HCEC 1CT (cell line): ENCODE results near the gene SLC15A3.
A peak's percentile ranks its signal among the peaks of the same experiment; 100 is the strongest.

Source experiments
- DNase-seq: peaks from one replicate; pipeline ENCODE4 v3.0.0-alpha.2; 2017

SLC15A3 gene

DNA sequence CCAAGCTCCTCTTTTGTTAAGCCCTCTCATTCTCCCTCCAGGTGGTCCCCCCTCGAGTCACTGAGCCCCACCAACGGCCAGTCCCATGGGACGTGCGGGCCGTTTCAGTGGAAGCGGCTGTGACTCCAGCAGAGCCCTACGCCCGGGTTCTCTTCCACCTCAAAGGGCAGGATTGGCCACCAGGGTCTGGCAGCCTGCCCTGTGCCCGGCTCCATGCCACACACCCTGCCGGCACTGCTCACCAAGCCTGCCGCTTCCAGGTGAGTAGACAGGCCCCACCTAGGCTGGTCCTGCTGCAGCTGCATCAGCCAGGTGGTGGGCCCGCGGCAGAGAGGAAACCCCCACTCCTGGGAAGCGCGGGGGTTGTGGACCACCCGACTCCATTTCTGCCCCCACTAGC lies 24.4 kb downstream of the SLC15A3 start:
- no peak for DNase-seq

DNA sequence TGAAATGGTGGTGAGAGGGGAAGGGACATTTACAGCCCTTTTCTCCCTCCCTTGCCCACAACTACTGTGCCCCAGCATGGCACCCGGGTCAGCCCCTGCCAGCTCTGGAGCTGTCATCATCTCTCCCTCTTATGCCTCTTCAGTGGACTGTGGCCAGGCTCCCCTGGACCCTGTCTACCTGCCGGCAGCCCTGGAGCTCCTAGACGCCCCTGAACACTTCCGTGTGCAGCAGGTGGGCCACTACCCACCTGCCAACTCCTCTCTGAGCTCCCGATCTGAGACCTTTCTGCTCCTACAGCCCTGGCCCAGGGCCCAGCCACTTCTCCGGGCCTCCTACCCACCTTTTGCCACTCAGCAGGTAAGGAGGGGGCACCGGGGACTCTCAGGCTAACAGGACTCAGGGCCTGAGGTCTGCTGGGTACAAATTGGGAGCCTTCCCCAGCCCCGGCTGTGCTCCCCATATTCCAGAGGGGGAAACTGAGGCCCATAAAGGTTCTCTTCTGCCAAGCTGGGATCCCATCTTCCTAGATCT lies 24.8 kb downstream of the SLC15A3 start:
- no peak for DNase-seq

GRCh38 chr11:60926500-60926899 lies 25.5 kb downstream of the SLC15A3 start:
- no peak for DNase-seq

DNA sequence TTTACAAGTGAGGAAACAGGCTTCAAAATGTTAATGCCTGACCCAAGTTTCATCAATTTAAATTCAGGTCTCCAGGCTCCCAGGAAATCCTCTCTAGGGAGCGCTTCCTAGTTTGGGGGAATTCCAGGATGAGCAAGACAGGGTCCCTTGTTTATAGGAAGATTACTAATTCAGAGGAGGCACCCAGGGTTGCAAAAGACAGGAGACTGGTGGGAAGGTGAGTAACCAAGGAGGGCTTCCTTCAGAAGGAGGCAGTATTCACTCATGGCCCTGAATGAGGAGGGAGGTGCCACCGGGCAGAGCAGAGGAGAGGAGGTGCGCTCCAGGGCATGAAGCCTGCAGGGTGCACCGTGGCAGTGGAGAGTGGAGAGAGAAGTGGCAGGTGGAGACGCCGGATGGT lies 26.1 kb downstream of the SLC15A3 start:
- DNase-seq, result peak; percentile 76

DNA sequence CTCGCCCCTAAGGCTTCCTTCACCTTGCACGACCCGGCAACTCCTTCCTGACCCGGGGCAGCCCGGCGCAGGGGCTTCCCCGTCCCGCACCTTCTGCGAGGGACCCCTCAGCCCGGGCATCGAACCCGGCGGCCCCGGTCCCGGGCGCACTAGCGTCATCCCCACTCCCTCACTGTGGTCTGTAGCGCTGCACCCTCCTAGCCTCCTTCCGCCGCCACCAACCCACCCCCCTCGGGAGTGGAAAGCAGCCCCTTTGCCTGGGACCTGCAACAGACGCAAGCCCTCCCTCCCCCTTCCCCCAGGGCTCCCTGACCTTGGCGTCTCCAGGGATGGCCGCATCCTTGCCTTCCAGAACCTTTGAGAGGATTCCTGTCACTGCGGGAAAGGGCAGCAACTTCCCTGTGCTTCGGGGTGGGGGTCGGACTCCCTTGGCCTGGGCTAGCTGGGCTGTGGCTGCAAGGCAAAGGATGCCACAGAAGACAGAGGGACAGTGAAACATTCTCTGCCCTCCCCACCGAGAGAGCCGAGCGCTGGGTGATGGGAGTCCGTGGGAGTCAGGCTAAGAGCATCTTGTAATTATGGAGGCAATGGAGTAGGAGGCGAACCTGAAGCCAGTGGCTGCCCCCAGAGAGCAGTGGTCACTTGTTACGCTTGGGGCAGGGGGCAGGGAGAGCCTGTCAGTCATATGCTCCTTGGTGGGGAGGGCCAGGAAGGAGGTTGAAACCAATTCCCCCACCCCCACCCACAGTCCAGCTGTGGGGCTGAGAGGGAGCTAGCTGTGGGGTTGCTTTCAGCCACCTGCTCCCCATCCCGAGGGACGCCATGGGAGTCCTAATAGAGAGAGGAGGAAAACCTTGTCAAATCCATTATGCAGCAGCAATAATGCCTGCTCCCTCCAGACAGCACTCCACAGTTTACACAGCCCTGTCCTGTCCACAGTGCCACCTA lies 26.8 kb downstream of the SLC15A3 start:
- DNase-seq, result no peak

- peak; percentile 60 for DNase-seq
These were observed 27.7 kb downstream of the SLC15A3 start, which contains the start of gene TMEM132A for GRCh38 chr11:60924110-60924905. TSS of gene TMEM132A (plus strand) at chr11:60924460. CDS start at chr11:60924634, 174 bp downstream.

DNA sequence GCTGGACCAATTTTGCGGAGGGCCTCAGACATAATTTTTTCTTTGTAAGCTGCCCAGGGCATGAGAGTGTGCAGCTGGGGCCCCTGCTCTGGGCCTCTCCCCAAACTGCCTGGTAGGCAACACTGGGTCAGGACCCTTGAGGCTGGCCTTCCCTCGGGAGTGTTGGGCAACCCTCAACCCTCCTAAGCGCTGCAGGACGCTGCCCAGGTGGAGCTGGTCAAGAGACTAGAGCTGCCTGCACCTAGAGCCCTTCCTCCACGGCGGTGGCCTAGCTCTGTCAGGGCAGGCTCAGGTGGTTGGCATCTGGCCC lies 28.2 kb downstream of the SLC15A3 start:
- no peak for DNase-seq

DNA sequence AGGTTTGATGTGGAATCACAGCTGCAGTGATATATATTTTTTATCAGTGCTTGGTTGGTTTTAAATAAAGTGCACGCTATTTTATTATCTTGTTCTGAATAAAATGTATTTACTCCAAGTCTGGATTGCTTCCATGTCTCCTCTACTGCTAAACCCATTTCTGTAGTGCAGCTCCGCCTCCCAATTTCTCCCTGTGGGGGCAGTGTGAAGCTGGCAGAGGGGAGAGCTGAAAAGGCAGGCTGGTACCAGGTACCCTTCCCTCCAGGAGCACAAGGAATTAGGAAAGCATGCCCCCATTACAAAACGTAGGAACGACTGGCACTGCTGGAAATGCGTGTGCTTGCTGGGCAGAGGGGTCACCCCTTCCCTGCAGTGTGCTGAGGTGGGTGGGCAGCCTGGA lies 28.6 kb downstream of the SLC15A3 start:
- no peak for DNase-seq

DNA sequence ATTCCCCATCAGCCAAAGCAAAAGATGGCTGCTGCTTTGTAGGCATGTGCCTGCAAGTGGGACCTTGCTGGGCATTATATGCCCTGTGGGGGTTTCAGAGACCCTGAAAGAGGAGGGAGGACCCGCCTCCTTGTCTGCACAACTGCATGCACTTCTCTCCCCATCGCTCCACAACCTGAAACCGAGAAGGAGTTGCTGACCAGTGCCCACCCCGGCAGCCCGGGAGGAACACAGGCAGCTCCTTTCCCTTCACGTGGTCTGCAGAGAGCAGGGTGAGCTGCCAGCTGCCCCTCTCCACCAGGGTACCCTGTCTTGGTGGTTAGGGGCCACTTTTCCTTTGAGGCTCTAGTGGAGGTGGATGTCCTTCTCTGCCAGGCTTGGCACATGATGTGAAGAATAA lies 29.1 kb downstream of the SLC15A3 start:
- DNase-seq, result no peak

- no peak for DNase-seq
These were observed 30.1 kb downstream of the SLC15A3 start for GRCh38 chr11:60921777-60922335.

- no peak for DNase-seq
These were observed 30.7 kb downstream of the SLC15A3 start for GRCh38 chr11:60921259-60921658.

GRCh38 chr11:60919956-60920355 lies 32.0 kb downstream of the SLC15A3 start:
- DNase-seq, result no peak

- DNase-seq, result no peak
These were observed 32.7 kb downstream of the SLC15A3 start for GRCh38 chr11:60919320-60919719.

- DNase-seq, result peak; percentile 36
These were observed 33.1 kb downstream of the SLC15A3 start for GRCh38 chr11:60918939-60919265.

DNA sequence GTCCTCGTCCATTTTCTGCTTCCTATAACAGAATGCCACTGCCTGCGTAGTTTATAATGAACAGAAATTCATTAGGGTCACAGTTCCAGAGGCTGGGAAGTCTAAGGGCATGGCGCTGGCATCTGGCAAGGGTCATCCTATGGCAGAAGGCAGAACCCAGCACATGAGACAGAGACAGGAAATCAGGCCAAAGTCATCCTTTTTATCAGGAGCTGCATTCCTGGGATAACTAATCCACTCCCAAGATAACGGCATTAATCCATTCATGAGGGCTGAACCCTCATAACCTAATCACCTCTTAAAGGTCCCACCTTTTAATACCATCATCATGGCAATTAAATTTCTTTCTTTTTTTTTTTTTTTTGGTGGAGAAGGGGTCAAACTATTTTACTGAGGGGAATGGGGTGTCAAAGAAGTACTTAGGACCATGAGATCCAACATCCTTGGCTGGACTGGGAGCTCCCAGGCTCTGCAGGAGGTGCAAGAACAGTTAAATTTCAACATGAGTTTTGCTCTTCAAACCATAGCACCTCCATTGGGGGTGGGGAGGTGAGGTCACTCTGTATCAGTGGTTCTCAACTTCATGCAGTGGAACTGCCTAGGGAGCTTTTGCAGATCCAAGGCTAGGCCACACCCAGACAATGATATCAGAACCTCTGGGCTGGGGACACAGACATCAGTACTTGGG lies 33.6 kb downstream of the SLC15A3 start:
- DNase-seq, result no peak

DNA sequence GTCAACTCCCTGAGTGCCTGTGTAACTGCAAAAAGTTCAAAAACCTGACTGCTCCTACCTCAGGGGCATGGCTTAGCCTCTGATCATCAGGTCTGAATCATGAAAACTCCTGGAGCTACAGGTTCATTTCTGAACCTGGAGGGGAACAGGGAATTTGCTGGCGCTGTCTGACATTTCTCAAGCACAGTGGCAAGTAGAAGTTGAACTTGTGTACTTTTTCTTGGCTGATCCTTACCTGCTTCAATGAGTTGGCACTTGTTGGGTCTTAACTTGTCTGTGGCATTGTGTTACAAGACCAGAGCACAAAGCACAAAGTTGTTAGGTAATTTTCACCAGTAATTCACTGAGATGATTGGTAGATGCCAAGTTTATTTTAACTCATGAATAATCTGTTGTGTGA lies 34.7 kb downstream of the SLC15A3 start:
- no peak for DNase-seq

- DNase-seq, result no peak
These were observed 35.2 kb downstream of the SLC15A3 start for GRCh38 chr11:60916669-60917206.

- peak; percentile 56 for DNase-seq
These were observed 36.6 kb downstream of the SLC15A3 start for GRCh38 chr11:60915248-60915914.

- peak; percentile 24 for DNase-seq
These were observed 37.2 kb downstream of the SLC15A3 start for GRCh38 chr11:60914633-60915247.

DNA sequence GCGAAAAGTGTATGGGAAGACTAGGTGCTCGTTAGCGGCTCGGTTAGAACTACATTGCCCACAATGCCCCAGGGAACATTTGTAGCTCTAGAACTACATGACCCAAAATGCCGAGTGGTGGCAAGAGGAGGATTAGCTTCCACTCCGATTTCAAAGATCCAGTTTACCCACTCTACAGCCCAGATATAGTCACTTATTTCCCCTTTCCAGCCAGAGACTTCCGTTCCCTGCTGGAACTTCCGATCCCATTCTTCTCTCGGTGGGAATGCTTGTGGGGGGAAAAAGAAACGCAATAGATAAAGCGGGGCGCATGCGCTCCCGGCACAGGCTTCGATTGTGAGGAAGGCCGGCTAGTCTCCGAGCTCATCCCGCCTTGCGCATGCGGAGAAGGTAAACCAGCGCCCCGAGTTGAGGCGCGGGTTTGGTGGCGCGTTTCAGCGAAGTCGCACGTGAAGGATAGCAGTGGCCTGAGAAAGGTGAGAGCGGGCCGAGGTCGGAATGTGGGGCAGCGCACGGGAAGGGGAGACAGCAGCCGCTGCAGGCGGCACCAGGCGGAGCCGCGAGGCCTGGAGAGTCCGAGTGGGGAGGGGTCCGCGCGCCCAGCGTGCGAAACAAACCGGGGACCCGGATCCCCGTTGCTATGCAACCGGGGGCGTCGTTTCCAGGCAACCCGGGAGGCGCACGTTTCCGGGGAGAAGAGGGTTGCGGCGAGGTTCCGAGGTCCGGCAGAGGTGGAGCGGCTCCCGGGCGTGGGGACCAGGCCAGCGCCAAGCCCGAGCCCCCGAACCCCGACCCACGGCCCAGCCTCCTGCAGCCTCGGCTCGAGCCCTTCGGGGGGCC lies 38.0 kb downstream of the SLC15A3 start, which contains the start of gene TMEM109:
TSS of gene TMEM109 (plus strand) at position 366 of the 840 bp plus-strand sequence. CDS start 5,536 bp downstream, outside the sequence.
- DNase-seq, result peak; percentile 82
